OCI-LY3 (cell line): ENCODE measurements around the gene DRGX.

ENCODE experiments used
- EZH2phosphoT487 ChIP-seq: fragments of 200-600 bp; shearing (Covaris generic); IDR thresholded peaks from 2 replicates; pipeline ENCODE4 v1.6.1; 2018; ENCODE audit warnings: antibody characterized with exemption, mixed run types, low read depth
- TF ChIP-seq, protein P1 (sequence below): fragments of 200-600, 300-600 bp; sonication (generic); IDR thresholded peaks from 2 replicates; pipeline ENCODE4 v1.5.1; 2014; ENCODE audit warnings: antibody characterized with exemption, low read length, low read depth

DNA sequence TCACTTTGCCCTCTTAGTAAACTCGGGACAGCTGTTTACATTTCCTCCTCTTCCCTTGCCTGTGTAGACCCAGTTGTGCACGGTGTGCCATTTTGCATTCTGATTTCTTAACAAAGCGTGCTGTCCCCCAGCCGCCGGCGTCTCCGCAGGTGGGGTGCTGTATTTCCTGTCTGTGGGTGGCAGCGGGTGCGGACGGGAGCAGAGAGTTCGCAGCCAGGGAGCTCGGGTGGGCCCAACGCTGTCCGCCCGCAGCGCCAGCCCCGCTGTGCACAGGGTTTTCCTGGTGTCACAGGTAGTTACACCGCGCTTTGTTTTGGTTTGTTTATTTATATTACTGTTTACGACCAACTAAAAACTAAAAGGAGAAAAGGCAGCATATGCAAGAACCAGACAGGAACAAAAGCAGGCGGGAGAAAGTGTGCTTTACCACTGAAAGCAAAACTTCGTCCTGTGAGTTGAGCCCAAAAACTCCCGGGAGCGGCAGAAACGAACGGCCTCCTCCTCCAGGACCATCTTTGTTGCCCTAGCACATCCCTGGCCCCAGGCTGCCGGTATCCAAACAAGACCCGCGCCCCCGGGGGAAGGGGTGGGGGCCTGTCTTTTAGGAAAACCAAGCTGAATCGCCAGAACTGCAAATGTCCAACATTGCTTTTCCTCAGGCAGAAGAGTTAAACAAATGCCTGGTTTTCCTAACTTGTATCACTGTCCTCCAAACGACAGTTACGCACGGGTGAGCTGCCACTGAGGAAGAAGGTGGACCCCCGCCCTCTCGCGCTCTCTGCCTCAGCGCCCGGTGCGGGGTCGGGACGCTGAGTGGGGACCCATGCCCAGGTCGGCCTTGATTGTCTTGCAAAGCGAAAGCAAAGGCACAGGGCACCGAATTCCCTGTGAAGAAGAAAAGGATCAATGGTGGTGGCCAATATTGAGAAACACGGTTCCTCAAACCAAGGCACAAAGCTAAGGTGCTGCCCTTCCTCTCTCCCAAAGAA is 45.9 kb upstream of the DRGX start:
- TF ChIP-seq, protein P1, sequence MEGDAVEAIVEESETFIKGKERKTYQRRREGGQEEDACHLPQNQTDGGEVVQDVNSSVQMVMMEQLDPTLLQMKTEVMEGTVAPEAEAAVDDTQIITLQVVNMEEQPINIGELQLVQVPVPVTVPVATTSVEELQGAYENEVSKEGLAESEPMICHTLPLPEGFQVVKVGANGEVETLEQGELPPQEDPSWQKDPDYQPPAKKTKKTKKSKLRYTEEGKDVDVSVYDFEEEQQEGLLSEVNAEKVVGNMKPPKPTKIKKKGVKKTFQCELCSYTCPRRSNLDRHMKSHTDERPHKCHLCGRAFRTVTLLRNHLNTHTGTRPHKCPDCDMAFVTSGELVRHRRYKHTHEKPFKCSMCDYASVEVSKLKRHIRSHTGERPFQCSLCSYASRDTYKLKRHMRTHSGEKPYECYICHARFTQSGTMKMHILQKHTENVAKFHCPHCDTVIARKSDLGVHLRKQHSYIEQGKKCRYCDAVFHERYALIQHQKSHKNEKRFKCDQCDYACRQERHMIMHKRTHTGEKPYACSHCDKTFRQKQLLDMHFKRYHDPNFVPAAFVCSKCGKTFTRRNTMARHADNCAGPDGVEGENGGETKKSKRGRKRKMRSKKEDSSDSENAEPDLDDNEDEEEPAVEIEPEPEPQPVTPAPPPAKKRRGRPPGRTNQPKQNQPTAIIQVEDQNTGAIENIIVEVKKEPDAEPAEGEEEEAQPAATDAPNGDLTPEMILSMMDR = no peak
- no peak for TF ChIP-seq EZH2phosphoT487
